NT2/D1 (cell line): ENCODE data around the gene RYR2.
"Not testable (repeated sequence)": the region's sequence is repeated elsewhere in the genome, so short reads cannot be mapped to it uniquely, and the experiment has no call there.

Experiments
- SUZ12 ChIP-seq: IDR thresholded peaks from 2 replicates; pipeline ENCODE4 v1.6.1; 2011; ENCODE audit not compliant: insufficient read length, insufficient read depth; ENCODE audit errors: extremely low read depth
- YY1 ChIP-seq: IDR thresholded peaks from 2 replicates; pipeline ENCODE4 v1.6.1; 2011; ENCODE audit not compliant: insufficient read length, insufficient read depth
- ZNF274 ChIP-seq: IDR thresholded peaks from 2 replicates; pipeline ENCODE4 v1.6.1; 2011; ENCODE audit warnings: mild to moderate bottlenecking, low read depth, low read length

GRCh38 chr1:237277994-237278393 lies 236.0 kb downstream of the RYR2 start:
- not testable (repeated sequence) for TF ChIP-seq YY1, ZNF274, SUZ12
